Suprapubic skin (tissue), 4 donors: ENCODE results near the gene CCDC69. TPM values are rescaled to one million over a fixed set of nuclear protein-coding genes. Genes with fewer than 3 reads are reported as not detected.

Source experiments
- DNase-seq, 2 donors: peaks; one replicate each; pipeline ENCODE4 v3.0.0-alpha.2; 2019; ENCODE audit warnings: low spot score in 2 of 2
- H3K27ac ChIP-seq: fragments of 200-600 bp; sonication (generic); one replicate; pipeline ENCODE4 v1.5.1; 2019
- H3K27me3 ChIP-seq: fragments of 200-600 bp; sonication (generic); one replicate; pipeline ENCODE4 v1.5.1; 2019
- H3K36me3 ChIP-seq: fragments of 200-600 bp; sonication (generic); one replicate; pipeline ENCODE4 v1.5.1; 2019
- H3K4me1 ChIP-seq: fragments of 200-600 bp; sonication (generic); one replicate; pipeline ENCODE4 v1.5.1; 2019
- H3K4me3 ChIP-seq: fragments of 200-600 bp; sonication (generic); one replicate; pipeline ENCODE4 v1.5.1; 2019; ENCODE audit warnings: mild to moderate bottlenecking
- H3K9me3 ChIP-seq: fragments of 200-600 bp; sonication (generic); one replicate; pipeline ENCODE4 v1.5.1; 2019
- EP300 ChIP-seq: sonication (generic); formaldehyde crosslinking; IDR thresholded peaks from one replicate; pipeline ENCODE4 v1.6.1; 2017; ENCODE audit warnings: antibody characterized with exemption
- POLR2A ChIP-seq, 2 donors: fragments of 450-650 bp; IDR thresholded peaks; one replicate each; pipeline ENCODE4 v1.6.1; 2017; ENCODE audit warnings: antibody characterized with exemption in 2 of 2, mild to moderate bottlenecking in 2 of 2, moderate library complexity in 2 of 2
- POLR2AphosphoS5 ChIP-seq, 3 donors: sonication (generic); formaldehyde crosslinking; IDR thresholded peaks; one replicate each; pipeline ENCODE4 v1.6.1; 2017; ENCODE audit warnings: antibody characterized with exemption in 3 of 3
- WGBS: methylation state at CpG from one replicate; pipeline ENCODE4 v1.1.5; 2018; 5-methylcytosine and 5-hydroxymethylcytosine counted together
- total RNA-seq, 4 donors: library from RNA; depleted of rRNA; stranded (reverse); fragments of >200 nt; gene quantifications; one replicate each; pipeline ENCODE4 v1.1.0, GENCODE V29; 2016
- TF ChIP-seq, protein P1 (sequence below), 2 donors: fragments of 200-600 bp in 1 of 2; fragments of 450-650 bp in 1 of 2; sonication (generic) in 1 of 2; IDR thresholded peaks; one replicate each; pipeline ENCODE4 v1.5.1; 2016 to 2019; ENCODE audit warnings: antibody characterized with exemption in 2 of 2, mild to moderate bottlenecking in 1 of 2, moderate library complexity in 1 of 2

The CCDC69 gene
- total RNA-seq, 4 donors from 2014 or later, result 11.5 to 32.3 (median 26.8) TPM

DNA sequence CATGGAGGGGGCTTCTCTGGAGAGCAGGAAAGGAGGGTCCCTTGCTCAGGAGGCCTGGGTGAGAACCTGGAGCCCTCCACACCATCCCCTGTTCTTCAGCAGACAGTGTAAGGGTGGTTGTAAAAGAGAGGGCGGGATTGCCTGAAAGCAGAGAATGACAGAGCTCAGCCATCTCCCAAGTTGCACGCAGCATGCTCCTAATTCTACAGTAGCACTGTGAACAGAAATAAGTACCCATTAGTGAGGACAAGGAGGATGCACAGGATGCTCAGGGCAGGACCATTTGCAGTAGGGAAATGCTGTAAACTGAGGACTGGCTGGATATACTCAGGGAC is 8.4 kb downstream of the CCDC69 start:
- no peak for DNase-seq
- Histone ChIP-seq H3K9me3 (no peaks in the 10 kb centered on the region), H3K27me3 (no peaks in the 10 kb centered on the region), H3K36me3 (no peaks in the 10 kb centered on the region), H3K4me3 (no peak overlapping the region), H3K27ac (no peak overlapping the region), H3K4me1 (peaks cover 37% of the 10 kb centered on the region)
- 91% methylated on average over 2 of the region's 2 CpGs for WGBS
- no peak for TF ChIP-seq EP300
- TF ChIP-seq, protein P1, sequence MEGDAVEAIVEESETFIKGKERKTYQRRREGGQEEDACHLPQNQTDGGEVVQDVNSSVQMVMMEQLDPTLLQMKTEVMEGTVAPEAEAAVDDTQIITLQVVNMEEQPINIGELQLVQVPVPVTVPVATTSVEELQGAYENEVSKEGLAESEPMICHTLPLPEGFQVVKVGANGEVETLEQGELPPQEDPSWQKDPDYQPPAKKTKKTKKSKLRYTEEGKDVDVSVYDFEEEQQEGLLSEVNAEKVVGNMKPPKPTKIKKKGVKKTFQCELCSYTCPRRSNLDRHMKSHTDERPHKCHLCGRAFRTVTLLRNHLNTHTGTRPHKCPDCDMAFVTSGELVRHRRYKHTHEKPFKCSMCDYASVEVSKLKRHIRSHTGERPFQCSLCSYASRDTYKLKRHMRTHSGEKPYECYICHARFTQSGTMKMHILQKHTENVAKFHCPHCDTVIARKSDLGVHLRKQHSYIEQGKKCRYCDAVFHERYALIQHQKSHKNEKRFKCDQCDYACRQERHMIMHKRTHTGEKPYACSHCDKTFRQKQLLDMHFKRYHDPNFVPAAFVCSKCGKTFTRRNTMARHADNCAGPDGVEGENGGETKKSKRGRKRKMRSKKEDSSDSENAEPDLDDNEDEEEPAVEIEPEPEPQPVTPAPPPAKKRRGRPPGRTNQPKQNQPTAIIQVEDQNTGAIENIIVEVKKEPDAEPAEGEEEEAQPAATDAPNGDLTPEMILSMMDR (IDR thresholded peaks at IDR 0.05), result no peak
- no peak for TF ChIP-seq POLR2A (IDR thresholded peaks at IDR 0.05)
- no peak for TF ChIP-seq POLR2AphosphoS5 (IDR thresholded peaks at IDR 0.05)

DNA sequence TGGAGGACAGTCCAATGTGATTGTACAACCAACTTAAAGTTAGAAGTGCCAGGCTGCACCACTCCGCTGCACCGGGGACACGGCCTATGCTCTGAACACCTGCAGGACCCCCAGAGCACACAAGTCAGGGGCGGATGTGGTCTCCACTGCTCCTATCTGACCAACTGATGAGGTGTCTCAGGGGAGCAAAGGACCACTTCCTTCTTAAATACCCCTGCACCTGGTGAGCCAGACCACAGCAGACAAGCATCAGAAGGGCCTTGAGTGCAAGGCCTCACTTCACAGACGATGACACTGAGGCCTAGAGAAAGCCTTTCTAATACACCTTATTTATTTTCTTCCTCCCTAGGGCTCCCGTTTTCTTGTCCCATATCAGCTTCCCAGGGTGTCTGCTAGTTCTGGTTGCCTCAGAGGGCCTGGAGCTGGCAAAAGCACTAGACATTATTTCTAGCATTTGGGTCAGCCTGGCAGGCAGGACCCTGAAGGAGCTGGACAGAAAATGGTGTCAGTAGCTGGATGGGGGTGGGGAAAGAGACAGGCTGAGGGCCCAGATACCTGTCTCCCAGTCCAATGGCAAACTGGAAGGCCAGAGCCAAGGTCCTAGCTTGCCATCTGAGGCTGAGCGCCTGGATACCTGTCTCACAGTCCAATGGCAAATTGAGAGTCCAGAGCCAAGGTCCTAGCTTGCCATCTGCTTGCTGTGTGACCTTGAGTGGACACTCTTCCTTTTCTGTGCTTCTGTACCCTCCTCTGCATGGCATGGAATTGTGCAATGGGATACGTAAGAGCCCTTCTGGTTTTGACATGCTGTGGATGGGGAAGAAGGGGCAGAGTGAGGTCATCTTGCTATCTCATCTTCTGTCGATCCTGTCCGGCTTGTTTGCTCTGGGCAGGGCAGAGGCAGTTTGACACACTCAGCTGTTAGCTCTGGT is 9.0 kb downstream of the CCDC69 start:
- DNase-seq, result peak; percentile 54 to 77
- WGBS, result 73% methylated on average over 10 of the region's 10 CpGs
- no peaks in the 10 kb centered on the region for H3K36me3 ChIP-seq
- H3K4me1 ChIP-seq, result peaks cover 37% of the 10 kb centered on the region
- no peak overlapping the region for H3K4me3 ChIP-seq
- TF ChIP-seq, protein P1 (IDR thresholded peaks at IDR 0.05), result no peak
- no peak for TF ChIP-seq POLR2A (IDR thresholded peaks at IDR 0.05)
- TF ChIP-seq EP300, result no peak
- TF ChIP-seq POLR2AphosphoS5 (IDR thresholded peaks at IDR 0.05), result no peak
- H3K27ac ChIP-seq, result no peak overlapping the region
- H3K9me3 ChIP-seq, result no peaks in the 10 kb centered on the region
- H3K27me3 ChIP-seq, result no peaks in the 10 kb centered on the region

DNA sequence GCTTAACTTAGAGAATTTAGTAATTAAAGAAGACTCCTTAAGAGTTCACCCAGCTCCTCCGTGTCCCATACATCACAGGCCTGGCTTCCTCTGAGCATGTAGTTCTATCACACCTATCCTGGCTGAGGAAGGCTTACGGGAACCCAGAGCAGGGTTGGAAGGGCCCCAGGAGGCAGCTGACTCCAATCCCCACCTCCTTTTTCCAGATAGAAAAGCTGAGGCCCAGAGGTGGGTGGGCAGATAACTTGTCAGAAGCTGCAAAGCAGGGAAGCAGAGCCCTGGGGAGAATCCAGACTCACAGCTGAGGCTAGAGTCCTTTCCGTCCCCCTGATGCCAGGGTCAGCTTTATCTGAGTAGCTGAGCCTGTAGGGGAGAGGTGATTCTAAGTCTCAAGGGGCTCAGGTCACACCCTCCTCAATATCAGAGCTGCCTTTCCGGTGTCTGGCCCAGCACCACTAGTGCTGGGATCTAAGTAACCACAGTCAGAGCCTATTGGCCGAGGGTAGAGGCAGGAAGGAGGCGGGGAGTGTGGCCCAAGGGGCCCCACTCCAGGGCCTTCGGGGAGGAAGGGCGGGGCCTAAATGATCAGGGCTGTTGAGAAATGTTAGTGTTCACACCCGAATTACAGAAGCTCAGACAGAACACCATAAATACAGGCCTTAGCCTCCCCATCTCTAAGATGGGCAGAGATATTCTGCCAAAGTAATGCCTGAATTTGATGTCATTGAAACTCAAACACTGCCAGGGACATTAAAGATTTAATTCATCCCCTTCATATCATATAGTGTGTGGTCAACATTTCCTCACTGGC is 9.9 kb downstream of the CCDC69 start:
- peaks cover 44% of the 10 kb centered on the region for H3K4me1 ChIP-seq
- no peaks in the 10 kb centered on the region for H3K27me3 ChIP-seq
- H3K36me3 ChIP-seq, result no peaks in the 10 kb centered on the region
- H3K9me3 ChIP-seq, result no peaks in the 10 kb centered on the region
- peak overlapping the region; percentile 5 for H3K4me3 ChIP-seq
- 46% methylated on average over 8 of the region's 9 CpGs for WGBS
- peak; percentile 83 to 89 for DNase-seq
- TF ChIP-seq, protein P1 (IDR thresholded peaks at IDR 0.05), result no peak
- H3K27ac ChIP-seq, result peak overlapping the region; percentile 7

DNA sequence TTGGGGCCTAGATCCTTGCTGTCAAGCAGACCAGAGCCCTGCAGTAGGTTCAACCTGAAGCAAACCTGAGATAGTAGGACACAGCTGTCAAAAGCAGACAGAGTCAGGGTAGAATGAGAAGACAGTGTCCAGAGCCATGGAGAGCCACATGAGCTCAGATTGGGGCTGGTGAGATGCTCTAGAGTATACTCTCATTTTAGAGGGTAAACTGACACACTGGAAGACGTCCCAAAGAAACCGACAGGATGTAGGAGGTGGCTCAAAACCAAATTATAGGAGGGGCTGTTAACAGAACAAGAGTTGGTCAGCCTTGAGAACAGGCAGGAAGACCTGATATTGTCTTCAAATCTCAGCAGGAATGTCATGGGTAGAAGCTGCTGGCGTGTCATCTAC is 11.5 kb downstream of the CCDC69 start:
- TF ChIP-seq POLR2A (IDR thresholded peaks at IDR 0.05) (no peak), EP300 (no peak), POLR2AphosphoS5 (IDR thresholded peaks at IDR 0.05) (no peak)
- TF ChIP-seq, protein P1 (IDR thresholded peaks at IDR 0.05), result no peak
- Histone ChIP-seq H3K4me1 (peaks cover 51% of the 10 kb centered on the region), H3K27me3 (no peaks in the 10 kb centered on the region), H3K9me3 (no peaks in the 10 kb centered on the region), H3K36me3 (no peaks in the 10 kb centered on the region), H3K4me3 (no peak overlapping the region), H3K27ac (no peak overlapping the region)
- 67% methylated on average over 3 of the region's 3 CpGs for WGBS
- DNase-seq, result no peak

DNA sequence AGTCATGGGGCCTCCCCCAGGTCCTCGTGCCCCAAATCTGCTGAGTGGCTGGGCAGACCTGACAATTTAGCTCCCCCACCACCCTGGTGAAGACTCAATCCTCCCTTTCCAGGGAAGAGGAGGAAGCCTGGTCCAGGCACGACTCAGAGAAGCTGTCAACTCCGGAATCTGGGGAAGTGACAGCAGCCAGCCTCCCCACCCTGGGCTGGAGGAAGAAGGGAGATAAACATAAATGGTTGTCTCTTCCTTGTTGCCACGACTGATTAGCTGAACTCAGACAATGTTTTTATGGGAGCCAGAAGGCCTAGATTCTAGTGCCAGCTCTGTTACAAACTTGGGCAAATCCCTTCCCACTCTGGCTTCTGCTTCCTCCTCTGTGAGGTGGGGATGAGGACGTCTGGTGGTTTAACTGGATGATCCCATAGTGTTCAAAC is 15.4 kb downstream of the CCDC69 start:
- Histone ChIP-seq H3K27me3 (no peaks in the 10 kb centered on the region), H3K36me3 (no peaks in the 10 kb centered on the region), H3K9me3 (no peaks in the 10 kb centered on the region), H3K27ac (peak overlapping the region; percentile 18), H3K4me3 (no peak overlapping the region), H3K4me1 (peaks cover 28% of the 10 kb centered on the region)
- 31% methylated on average over 5 of the region's 5 CpGs for WGBS
- peak; percentile 64 to 77 for DNase-seq
- TF ChIP-seq EP300 (no peak), POLR2A (IDR thresholded peaks at IDR 0.05) (no peak), POLR2AphosphoS5 (IDR thresholded peaks at IDR 0.05) (no peak)
- TF ChIP-seq, protein P1 (IDR thresholded peaks at IDR 0.05), result no peak
